HG03442 (cell line): ENCODE results near the gene NTRK3.
"Not testable (repeated sequence)": the region's sequence is repeated elsewhere in the genome, so short reads cannot be mapped to it uniquely, and the experiment has no call there.

Experiments
- ATAC-seq: cut with Tn5 transposase; IDR thresholded peaks from one replicate; pipeline ENCODE4 v1.9.1; 2021; ENCODE audit warnings: mild to moderate bottlenecking, moderate library complexity; ENCODE audit not compliant: unreplicated experiment

The NTRK3 gene

GRCh38 chr15:88080616-88081015 lies 175.9 kb downstream of the NTRK3 start:
- no peak for ATAC-seq

GRCh38 chr15:88077296-88078020 lies 179.1 kb downstream of the NTRK3 start:
- no peak for ATAC-seq

GRCh38 chr15:88076328-88076727 lies 180.2 kb downstream of the NTRK3 start:
- no peak for ATAC-seq

DNA sequence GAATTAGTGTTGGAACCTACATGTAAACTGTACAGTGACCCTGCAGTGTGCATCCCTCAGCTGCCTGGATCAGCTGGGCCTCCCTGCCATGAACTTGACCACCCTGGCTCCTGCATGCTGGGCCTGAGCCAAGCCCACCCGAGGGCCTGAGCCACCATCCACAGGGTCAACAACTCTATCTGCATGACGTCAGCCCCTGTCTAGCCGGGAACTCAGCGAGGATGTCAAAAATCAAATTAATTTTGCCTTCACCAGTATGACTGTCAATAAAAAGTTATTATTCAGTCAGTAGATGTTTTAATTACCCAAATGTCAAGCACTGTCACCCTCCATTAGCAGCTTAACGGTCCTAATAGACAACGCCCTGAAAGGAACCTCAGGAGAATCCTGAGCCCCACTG lies 181.4 kb downstream of the NTRK3 start:
- no peak for ATAC-seq

- ATAC-seq = no peak
Measured at GRCh38 chr15:88074386-88074785, 182.2 kb downstream of the NTRK3 start.

GRCh38 chr15:88073391-88073691 lies 183.2 kb downstream of the NTRK3 start:
- no peak for ATAC-seq

GRCh38 chr15:88072598-88073390 lies 183.7 kb downstream of the NTRK3 start:
- no peak for ATAC-seq

DNA sequence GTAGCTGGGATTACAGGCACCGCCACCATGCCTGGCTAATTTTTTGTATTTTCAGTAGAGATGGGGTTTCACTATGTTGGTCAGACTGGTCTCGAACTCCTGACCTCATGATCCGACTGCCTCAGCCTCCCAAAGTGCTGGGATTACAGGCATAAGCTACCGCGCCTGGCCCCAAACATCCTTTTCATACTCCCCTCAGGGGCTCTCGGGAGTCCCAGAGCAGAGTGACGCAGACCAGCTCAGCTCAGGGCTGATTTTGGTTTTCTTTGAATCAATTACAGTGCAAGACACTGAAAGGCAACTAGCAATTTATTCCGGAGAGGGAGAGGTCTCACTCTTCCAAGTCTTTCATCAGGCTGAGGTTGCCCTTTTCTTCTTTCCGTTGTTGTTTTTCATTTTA lies 184.4 kb downstream of the NTRK3 start:
- not testable (repeated sequence) for ATAC-seq

DNA sequence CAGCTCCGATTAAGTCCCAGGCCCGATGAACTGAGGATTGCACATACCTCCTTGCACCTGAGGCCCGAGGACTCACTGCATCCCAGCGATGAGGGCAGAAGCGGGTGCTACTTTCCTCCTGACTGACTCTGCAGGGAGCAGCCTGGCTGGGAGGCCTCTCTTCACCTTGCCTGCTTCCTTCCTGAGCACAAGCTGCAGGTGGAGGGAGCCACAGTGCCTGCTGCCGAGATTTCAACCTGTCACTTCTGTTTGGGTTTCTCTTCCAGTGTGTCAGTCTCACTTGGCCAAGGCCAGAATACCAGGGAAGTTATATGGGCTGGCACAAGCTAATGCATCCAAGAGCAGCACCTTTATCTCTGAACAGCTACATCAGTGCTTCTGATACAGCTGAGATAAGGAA lies 185.4 kb downstream of the NTRK3 start:
- ATAC-seq = no peak

- no peak for ATAC-seq
Measured at GRCh38 chr15:88069561-88069960, 187.0 kb downstream of the NTRK3 start.

- ATAC-seq = no peak
Measured at GRCh38 chr15:88067331-88067685, 189.2 kb downstream of the NTRK3 start.

DNA sequence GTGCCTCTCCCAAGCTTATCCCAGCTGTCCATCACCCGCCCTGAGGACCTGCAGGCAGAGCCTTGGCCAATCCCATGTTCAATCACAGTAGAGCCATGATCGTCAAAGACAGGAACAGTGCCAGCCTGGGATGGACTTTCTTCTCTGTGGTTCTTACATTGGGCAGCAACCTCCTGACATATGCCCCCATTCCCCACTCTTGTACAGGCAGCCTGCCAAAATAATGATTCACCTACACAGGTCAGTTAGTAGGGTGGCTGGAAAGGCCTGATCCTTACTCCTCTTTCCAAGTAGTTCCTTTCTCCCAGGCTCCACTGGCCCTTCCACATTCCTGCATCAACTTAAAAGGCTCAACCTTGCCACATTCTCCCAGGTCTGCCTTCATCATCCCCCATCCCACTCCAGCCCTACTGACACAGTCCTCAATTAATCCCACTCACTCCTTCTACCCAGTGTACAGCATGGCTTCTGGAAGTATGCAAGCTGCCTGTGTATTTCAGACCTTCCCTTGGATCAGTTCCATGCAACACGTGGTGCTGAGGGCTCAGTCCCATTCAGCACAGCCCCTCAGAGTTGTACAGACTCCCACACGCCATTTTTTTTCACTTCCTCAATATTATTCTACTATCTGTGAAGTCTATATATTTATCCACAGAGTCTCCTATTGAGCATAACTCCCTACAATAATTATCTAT lies 189.8 kb downstream of the NTRK3 start:
- ATAC-seq = no peak

DNA sequence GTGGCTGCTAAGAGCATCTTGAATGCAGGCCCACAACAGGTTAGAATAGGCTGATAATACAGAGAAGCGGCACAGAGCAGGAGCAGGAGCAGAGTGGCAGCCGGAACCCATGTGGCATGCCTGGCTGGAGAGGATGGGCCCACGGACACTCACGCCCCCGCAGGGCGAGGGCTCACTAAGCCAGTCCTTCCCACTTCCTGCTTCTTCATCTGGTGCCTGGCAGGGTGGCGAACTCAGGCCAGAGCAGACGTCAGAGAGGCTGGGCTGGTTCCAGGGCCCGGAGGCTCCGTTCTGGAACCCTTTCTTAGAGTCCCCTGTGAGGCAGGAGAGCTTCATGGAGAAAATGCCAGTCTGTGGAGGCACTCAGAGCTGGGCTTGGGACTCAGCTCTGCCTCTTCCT lies 195.1 kb downstream of the NTRK3 start:
- no peak for ATAC-seq

- no peak for ATAC-seq
Measured at GRCh38 chr15:88060383-88060782, 196.2 kb downstream of the NTRK3 start.

DNA sequence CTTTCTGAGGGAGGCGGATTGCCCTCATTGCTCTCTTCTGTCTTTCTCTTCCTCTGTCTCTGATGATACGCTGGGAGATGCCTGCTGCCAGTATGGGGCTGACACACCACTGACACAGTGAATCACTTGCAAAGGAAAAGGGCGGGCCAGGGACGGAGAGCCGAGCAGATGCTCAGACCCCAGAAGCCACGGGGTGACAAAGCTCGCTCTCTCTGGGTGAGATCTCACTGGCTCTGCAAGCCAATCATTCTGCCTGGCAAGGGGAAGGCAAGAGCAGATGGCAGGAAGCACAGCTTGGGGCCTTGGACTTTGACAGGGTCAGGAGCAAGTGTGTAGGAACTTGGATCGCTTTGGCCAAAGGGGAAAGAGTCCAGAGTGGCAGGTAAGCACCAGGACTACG lies 198.7 kb downstream of the NTRK3 start:
- no peak for ATAC-seq

DNA sequence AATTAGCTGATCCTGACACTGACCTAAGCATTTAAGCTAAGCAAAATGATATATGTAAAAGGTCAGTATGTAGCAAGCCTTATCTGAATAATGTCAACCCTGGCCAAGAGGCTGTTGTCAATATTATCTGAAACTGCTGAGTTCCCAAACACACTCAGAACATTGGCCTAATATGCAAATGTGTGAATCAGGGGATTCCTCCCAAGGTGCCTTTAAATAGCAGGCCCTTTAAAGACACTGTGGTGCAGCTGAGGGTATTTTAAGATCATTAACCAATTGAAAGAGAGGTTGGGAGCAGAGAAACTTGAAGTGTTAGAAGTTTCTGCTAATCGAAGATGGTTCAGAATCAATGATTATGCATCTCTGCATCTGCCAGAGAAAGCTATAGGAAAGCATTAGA lies 207.0 kb downstream of the NTRK3 start:
- ATAC-seq = peak; percentile 92

DNA sequence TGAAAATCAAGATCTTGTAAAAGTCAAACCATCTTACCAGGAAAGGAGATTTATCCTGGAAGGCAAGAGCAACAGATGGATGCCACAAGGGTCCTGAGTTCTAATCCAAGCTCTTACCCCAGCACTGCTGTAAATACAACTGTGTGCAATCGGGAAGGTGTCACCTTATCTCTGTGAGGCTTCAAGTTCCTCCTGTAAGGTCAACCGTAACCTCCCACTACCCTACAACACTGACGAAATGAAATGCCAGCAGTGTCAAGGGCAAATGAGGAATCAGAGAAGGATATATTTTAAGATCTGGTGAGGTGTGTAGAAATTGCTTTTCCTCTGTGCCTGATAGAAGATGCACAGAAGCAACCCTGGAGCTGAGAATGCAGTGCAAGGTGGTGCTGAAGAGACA lies 207.8 kb downstream of the NTRK3 start:
- ATAC-seq = no peak

GRCh38 chr15:88048237-88048636 lies 208.3 kb downstream of the NTRK3 start:
- no peak for ATAC-seq

DNA sequence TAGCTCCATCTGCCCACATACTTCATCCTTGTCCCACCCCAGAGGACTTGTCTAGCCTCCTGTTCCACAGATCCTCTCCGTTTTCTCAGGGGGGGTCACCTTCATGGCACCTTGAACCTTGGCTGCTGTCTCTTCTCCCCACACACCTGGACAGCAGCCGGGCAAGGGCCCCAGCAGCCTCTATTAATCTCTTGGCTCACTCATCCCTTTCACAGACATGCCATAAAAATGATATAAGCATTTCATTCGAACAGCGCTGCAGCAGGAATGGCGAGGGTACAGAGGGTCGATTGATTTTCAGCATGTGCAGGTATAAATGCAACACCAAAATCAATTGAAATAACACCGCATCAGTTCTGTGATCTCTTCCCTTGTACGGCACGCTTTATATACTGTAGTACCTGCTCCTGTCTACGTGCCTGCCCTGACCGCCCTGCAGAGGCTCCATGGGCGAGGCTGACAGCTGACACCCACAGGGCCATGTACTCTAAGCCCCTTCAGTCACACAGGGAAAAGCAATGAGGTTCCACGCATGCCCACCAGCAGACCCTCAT lies 209.9 kb downstream of the NTRK3 start:
- no peak for ATAC-seq

DNA sequence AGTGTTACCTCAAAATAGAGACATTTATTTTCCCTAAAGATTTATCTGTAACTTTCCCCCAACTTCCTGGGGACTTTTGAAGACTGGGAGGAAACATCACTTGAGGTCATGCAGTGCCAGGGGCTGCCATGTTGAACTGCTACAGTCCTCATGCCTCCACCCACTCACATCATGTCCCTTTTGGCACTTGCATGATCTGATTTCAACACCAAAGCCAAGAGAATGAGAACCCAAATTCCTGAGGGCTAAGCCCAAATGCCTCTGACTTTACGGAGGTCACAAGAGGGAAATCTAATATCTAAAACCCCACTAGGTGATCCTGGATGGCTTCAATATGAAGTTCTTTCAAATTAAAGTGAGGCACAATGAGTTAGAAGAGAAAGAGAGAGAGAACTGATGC lies 213.1 kb downstream of the NTRK3 start:
- ATAC-seq = no peak

- no peak for ATAC-seq
Measured at GRCh38 chr15:88042047-88042446, 214.5 kb downstream of the NTRK3 start.

DNA sequence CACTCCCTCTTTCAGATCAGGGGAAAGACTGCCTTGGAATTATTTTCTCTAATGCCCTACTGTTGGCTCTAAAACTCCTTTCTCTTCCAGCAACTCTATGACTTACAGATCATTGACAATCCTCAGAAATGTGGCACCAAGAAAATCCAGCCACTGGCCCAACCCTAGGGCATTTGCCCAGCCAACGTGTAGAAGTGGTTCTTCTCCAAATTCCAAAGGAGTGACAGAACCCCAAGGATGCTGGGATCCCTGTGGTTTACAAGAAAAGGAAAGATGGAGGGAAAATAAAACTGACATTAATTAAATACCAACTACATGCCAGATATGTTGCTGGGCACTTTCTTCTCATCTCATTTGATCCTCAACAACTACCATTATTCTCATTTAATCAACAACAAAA lies 216.0 kb downstream of the NTRK3 start:
- ATAC-seq = no peak
